B cell (primary cell): ENCODE data around the gene SLC2A11. TPM values are rescaled to one million over a fixed set of nuclear protein-coding genes. Genes with fewer than 3 reads are reported as not detected.

Source experiments
- ATAC-seq: fragments of 200-7000 bp; cut with Tn5 transposase; one replicate; pipeline ENCODE4 v1.10.0; 2021; ENCODE audit warnings: low read depth, mild to moderate bottlenecking, moderate number of reproducible peaks, moderate library complexity
- CTCF ChIA-PET: fragments of 350-600 bp; sonication (Branson Sonifier 250); formaldehyde crosslinking; loops from one replicate; lab custom pipeline; 2021; ENCODE audit warnings: antibody characterized with exemption, inconsistent platforms; lab: Charles Lee
- POLR2A ChIA-PET: fragments of 350-600 bp; sonication (Branson Sonifier 250); formaldehyde crosslinking; loops from one replicate; lab custom pipeline; 2021; ENCODE audit warnings: antibody characterized with exemption; lab: Charles Lee
- DNase-seq: peaks from one replicate; pipeline ENCODE4 v3.0.0; 2013
- H2AFZ ChIP-seq: 2 replicates; pipeline ENCODE4 v1.6.1; 2012; ENCODE audit warnings: mild to moderate bottlenecking, low read depth, low read length; ENCODE audit not compliant: insufficient read depth, poor library complexity, severe bottlenecking
- H3K27ac ChIP-seq, 2 donors: 1 replicate in 1 of 2; 2 replicates in 1 of 2; pipeline ENCODE4 v1.5.1; 2012 to 2013; ENCODE audit warnings: low read length in 2 of 2, mild to moderate bottlenecking in 2 of 2, moderate library complexity in 1 of 2
- H3K27me3 ChIP-seq, 4 experiments: fragments of 200-600 bp in 1 of 4; sonication (generic) in 1 of 4; replicated peaks in 1 of 4; 1 replicate in 2 of 4; 2 replicates in 2 of 4; pipeline versions ENCODE4 v1.6.1 to v1.7.0; 2013 to 2016; ENCODE audit warnings: low read length in 3 of 4, mild to moderate bottlenecking in 2 of 4, mixed read lengths in 1 of 4, moderate library complexity in 1 of 4; ENCODE audit not compliant: insufficient read depth in 4 of 4, control insufficient read depth in 3 of 4; ENCODE audit errors: control extremely low read depth in 1 of 4
- H3K36me3 ChIP-seq, 2 experiments: replicated peaks in 1 of 2; 1 replicate in 1 of 2; 2 replicates in 1 of 2; pipeline versions ENCODE4 v1.6.1 to v1.7.1; 2013; ENCODE audit warnings: low read length in 1 of 2; ENCODE audit not compliant: insufficient read depth in 2 of 2, control insufficient read depth in 1 of 2; ENCODE audit errors: control extremely low read depth in 1 of 2, extremely low read depth in 1 of 2
- H3K4me1 ChIP-seq, 2 donors: fragments of 200-600 bp in 1 of 2; sonication (generic) in 1 of 2; 1 replicate in 1 of 2; 2 replicates in 1 of 2; pipeline versions ENCODE4 v1.5.1 to v1.6.1; 2013 to 2017; ENCODE audit warnings: low read length in 2 of 2; ENCODE audit not compliant: control insufficient read depth in 2 of 2, insufficient read depth in 2 of 2
- H3K4me2 ChIP-seq: replicated peaks from 2 replicates; pipeline ENCODE3; 2012; ENCODE audit warnings: mild to moderate bottlenecking, low read depth, low read length; ENCODE audit not compliant: poor library complexity, severe bottlenecking
- H3K4me3 ChIP-seq, 5 experiments: fragments of 200-600 bp in 1 of 5; sonication (generic) in 1 of 5; 1 replicate in 3 of 5; 2 replicates in 2 of 5; pipeline versions ENCODE4 v1.5.1 to v1.7.0; 2011 to 2016; ENCODE audit warnings: low read length in 4 of 5, mild to moderate bottlenecking in 4 of 5, low read depth in 2 of 5, control low read depth in 1 of 5, moderate library complexity in 1 of 5; ENCODE audit not compliant: insufficient read depth in 1 of 5; ENCODE audit errors: control extremely low read depth in 1 of 5, extremely low read depth in 1 of 5
- H3K79me2 ChIP-seq: fragments of 200-600 bp; sonication (generic); one replicate; pipeline ENCODE4 v1.6.0; 2016; ENCODE audit warnings: low read length; ENCODE audit not compliant: control insufficient read depth, insufficient read depth
- H3K9ac ChIP-seq: fragments of 200-600 bp; sonication (generic); 2 replicates; pipeline ENCODE4 v1.6.1; 2017; ENCODE audit warnings: mild to moderate bottlenecking, low read length, moderate library complexity
- H3K9me3 ChIP-seq, 3 donors: one replicate each; pipeline versions ENCODE4 v1.6.1 to v1.7.1; 2013; ENCODE audit warnings: low read length in 2 of 3; ENCODE audit not compliant: control insufficient read depth in 2 of 3, insufficient read depth in 1 of 3; ENCODE audit errors: control extremely low read depth in 1 of 3
- H4K20me1 ChIP-seq: 2 replicates; pipeline ENCODE4 v1.6.0; 2012; ENCODE audit warnings: mild to moderate bottlenecking, low read length; ENCODE audit not compliant: insufficient read depth, control insufficient read depth, poor library complexity, severe bottlenecking
- H3K27ac Mint-ChIP-seq: one replicate; pipeline ENCODE4 v1.8.0; 2021; ENCODE audit warnings: mixed read lengths
- H3K27me3 Mint-ChIP-seq: one replicate; pipeline ENCODE4 v1.8.0; 2021; ENCODE audit warnings: mixed read lengths
- H3K4me1 Mint-ChIP-seq: one replicate; pipeline ENCODE4 v1.8.0; 2021; ENCODE audit warnings: mixed read lengths
- H3K4me3 Mint-ChIP-seq: one replicate; pipeline ENCODE4 v1.8.0; 2021; ENCODE audit warnings: mixed read lengths
- H3K9me3 Mint-ChIP-seq: one replicate; pipeline ENCODE4 v1.8.0; 2022; ENCODE audit warnings: mixed read lengths; ENCODE audit not compliant: insufficient read depth
- EZH2 ChIP-seq: IDR thresholded peaks from 2 replicates; pipeline ENCODE4 v1.6.1; 2012; ENCODE audit warnings: borderline replicate concordance, low read depth, mild to moderate bottlenecking, moderate library complexity, low read length; ENCODE audit not compliant: insufficient read depth, poor library complexity, severe bottlenecking
- WGBS: methylation state at CpG from one replicate; pipeline ENCODE4 v1.1.5; 2013; ENCODE audit warnings: missing lambda C conversion rate; ENCODE audit not compliant: insufficient coverage; 5-methylcytosine and 5-hydroxymethylcytosine counted together
- intact Hi-C: fragments of 100-400 bp; cut with micrococcal nuclease; formaldehyde crosslinking; loops from one replicate; pipeline ENCODE4 v1.10.0; 2022
- polyA plus RNA-seq: library from polyadenylated mRNA; depleted of rRNA; stranded (reverse); fragments of >200 nt; gene quantifications from 2 replicates; pipeline ENCODE4 v1.2.3, GENCODE V29; 2012
- total RNA-seq, 2 donors: library from RNA; stranded (reverse); fragments of 120-200 nt in 1 of 2; gene quantifications; 1 replicate in 1 of 2; 2 replicates in 1 of 2; pipeline versions ENCODE4 v1.2.3 to v1.2.4, GENCODE V29; 2013 to 2022
- TF ChIP-seq, protein P1 (sequence below): fragments of 200-600 bp; IDR thresholded peaks from one replicate; pipeline ENCODE4 v1.8.0; 2022; ENCODE audit warnings: antibody characterized with exemption, mild to moderate bottlenecking

Gene SLC2A11
- total and polyA plus RNA-seq, 2 donors (not counting 1 experiment from before 2014, with no cell fraction given): 38.6 to 54.3 TPM

DNA sequence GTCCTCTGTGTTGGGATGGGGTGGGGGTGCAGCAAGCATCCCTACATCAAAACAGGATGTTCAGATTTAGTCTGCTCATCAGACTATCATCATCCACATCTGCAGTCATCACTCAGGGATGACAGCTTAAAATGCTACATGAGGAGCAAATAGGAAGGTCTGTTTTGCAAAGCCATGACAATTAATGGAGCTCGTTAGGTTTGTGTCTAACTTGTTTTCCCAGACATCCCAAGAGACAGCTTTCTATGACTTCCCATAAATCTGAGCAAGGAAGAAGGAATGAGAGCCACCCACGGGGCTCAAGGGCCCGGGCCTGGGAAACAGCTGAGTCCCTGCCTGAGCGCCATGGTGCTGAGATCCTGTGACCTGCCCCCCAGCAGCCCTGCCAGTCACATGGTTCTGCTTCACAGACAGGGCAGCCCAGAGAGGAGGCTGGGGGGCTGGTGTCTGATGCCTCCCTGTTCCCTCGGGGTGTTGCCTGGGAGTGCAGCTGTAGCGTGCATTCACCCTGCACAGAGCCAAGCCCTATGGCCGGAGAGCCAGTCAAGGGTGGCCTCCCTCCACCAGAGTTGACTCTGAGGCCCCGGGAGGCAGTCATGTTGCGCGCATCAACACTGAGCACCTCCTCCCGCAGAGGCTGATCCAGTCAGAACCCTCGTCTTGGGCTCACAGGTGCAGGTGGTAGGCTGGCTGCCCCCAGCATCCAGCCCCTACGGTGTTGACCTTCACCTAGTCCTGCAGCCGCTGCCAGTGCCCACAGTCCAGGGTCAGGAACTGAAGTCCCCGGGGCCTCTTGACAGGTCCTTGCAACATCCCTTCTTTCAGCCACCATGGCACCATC lies 30.9 kb upstream of the SLC2A11 start:
- ChIA-PET POLR2A (interaction anchor here (0.7 to 1.7 kb wide), 3 partner anchors 8 to 24 kb away, joined by 3 to 5 read pairs (median 4); partner anchors contain the start of gene DERL3), CTCF (interaction anchor here (0.7 to 0.8 kb wide), 2 partner anchors 8 to 10 kb away, joined by 4 read pairs; no protein-coding TSS in a partner anchor)
- peaks cover 6 to 20% of the 10 kb centered on the region in 2 donors for H3K4me1 ChIP-seq
- H3K79me2 ChIP-seq: peaks cover 72% of the 10 kb centered on the region
- no peaks in the 10 kb centered on the region for H3K9me3 ChIP-seq
- ATAC-seq (no peak), DNase-seq (no peak)
- H3K4me3 ChIP-seq: no peak overlapping the region
- no peak overlapping the region for H3K27ac ChIP-seq
- TF ChIP-seq EZH2: no peak
- TF ChIP-seq, protein P1, sequence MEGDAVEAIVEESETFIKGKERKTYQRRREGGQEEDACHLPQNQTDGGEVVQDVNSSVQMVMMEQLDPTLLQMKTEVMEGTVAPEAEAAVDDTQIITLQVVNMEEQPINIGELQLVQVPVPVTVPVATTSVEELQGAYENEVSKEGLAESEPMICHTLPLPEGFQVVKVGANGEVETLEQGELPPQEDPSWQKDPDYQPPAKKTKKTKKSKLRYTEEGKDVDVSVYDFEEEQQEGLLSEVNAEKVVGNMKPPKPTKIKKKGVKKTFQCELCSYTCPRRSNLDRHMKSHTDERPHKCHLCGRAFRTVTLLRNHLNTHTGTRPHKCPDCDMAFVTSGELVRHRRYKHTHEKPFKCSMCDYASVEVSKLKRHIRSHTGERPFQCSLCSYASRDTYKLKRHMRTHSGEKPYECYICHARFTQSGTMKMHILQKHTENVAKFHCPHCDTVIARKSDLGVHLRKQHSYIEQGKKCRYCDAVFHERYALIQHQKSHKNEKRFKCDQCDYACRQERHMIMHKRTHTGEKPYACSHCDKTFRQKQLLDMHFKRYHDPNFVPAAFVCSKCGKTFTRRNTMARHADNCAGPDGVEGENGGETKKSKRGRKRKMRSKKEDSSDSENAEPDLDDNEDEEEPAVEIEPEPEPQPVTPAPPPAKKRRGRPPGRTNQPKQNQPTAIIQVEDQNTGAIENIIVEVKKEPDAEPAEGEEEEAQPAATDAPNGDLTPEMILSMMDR: no peak
- no peaks in the 10 kb centered on the region for H3K27me3 ChIP-seq
- no peak overlapping the region for H3K9ac ChIP-seq
- peak overlapping the region; percentile 65 for H3K27ac Mint-ChIP-seq
- peaks cover 46% of the 10 kb centered on the region for H3K4me1 Mint-ChIP-seq
- no peak overlapping the region for H2AFZ ChIP-seq
- peaks cover 68% of the 10 kb centered on the region for H4K20me1 ChIP-seq
- peaks cover 2 to 87% of the 10 kb centered on the region in 2 experiments for H3K36me3 ChIP-seq
- H3K4me3 Mint-ChIP-seq: no peak overlapping the region
- WGBS: 88% methylated on average over 14 of the region's 15 CpGs
- H3K27me3 Mint-ChIP-seq: no peaks in the 10 kb centered on the region
- H3K9me3 Mint-ChIP-seq: no peaks in the 10 kb centered on the region
- intact Hi-C loops: no loop called here
- H3K4me2 ChIP-seq: no peak overlapping the region
